ENCODE measurements around the gene PARN.
"Not testable (repeated sequence)": the region's sequence is repeated elsewhere in the genome, so short reads cannot be mapped to it uniquely, and the experiment has no call there.

PARN gene, protein sequence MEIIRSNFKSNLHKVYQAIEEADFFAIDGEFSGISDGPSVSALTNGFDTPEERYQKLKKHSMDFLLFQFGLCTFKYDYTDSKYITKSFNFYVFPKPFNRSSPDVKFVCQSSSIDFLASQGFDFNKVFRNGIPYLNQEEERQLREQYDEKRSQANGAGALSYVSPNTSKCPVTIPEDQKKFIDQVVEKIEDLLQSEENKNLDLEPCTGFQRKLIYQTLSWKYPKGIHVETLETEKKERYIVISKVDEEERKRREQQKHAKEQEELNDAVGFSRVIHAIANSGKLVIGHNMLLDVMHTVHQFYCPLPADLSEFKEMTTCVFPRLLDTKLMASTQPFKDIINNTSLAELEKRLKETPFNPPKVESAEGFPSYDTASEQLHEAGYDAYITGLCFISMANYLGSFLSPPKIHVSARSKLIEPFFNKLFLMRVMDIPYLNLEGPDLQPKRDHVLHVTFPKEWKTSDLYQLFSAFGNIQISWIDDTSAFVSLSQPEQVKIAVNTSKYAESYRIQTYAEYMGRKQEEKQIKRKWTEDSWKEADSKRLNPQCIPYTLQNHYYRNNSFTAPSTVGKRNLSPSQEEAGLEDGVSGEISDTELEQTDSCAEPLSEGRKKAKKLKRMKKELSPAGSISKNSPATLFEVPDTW

DNA sequence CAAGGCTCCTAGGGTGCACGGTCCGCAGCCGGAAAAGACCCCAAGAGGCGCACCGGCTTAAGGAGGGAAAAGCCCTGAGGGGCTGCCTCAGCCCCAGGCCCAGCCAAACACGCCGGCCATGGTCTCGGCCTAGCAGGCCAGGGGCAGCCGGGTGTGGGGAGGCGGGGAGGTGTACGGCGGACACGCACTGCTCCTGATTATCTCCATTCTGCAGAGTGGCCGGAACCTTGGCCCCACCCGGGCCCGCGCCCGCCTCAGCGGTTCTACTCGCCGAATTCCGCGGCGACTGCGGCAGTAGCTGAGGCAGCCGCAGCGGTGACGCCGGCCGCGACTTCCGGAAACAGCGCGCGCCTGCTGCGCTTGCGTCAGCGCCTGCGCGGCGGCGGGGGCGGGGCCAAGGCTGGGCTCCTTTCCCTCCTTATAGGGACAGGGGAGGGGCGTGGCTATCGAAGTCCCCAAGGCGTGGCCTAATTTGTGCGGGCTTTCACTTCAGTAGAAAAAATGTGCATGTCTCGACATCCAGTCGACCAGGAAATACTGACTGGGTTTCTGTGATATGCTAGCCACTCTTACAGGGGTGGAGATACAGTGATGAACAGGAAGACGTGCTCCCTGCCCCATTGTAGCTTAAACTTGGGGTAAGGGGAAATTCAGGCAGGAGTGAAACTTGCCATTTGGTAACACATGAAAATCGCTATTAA, at the start of gene PARN:
PARN (minus strand) TSS at position 342 of the 701 bp plus-strand sequence; CDS start at position 207, 135 bp downstream.
- peak; percentile 94 for DNase-seq

DNA sequence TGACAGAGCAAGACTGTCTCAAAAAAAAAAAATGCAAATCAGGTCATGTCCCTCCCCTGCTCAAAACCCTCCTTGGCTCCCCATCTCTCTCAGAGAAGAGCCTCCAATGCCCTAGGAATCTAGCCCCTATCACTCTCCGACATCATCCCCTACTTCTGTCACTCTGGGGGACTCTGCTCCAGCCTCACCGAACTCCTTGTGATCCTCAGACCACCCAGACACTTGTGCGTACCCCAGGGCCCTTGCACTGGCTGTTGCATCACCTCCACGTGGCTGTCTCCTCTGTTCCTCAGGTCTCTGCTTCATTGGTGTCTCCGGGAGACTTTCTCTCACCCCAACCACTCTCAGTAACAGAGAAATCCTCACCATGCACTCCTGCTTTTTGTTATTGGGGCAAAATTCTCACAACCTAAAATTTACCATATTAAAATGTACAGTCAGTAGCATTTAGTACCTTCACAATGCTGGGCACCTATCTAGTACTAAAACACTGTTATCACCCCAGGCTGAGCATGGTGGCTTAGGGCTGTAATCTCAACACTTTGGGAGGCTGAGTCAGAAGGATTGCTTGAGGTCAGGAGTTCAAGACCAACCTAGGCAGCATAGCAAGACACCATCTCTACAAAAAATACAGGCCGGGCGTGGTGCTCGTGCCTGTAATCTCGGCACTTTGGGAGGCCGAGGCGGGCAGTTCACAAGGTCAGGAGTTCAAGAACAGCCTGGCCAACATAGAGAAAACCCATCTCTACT, 48.9 kb upstream of the PARN start:
- DNase-seq: no peak

DNA sequence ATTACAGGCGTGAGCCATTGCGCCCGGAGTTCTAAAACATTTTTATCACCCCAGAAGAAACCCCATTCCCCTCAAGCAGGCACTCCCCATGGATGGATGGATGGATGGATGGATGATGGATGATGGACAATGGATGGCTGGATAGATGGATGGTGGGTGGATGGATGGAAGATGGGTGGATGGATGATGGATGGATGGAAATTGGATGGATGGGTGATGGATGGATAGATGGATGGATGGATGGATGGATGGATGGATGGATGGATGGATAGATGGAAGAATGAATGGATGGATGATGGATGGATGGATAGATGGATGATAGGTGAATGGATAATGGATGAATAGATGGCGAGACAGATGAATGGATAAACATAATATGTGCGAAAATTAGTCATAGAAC, 47.6 kb upstream of the PARN start:
- no peak for DNase-seq

DNA sequence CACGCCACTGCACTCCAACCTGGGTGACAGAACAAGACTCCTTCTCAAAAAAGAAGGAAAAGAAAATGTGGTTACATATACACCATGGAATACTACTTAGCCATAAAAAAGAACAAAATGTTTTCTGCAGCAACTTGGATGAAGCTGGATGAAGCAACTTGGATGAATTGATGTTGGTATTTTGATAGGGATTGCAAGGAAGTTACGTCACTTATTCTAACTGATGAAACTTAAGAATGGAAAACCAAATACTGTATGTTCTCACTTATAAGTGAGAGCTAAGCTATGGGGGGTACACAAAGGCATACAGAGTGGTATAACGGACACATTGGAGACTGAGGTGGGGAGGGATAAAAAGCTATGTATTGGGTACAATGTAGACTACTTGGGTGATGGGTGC, 46.6 kb upstream of the PARN start:
- no peak for DNase-seq

DNA sequence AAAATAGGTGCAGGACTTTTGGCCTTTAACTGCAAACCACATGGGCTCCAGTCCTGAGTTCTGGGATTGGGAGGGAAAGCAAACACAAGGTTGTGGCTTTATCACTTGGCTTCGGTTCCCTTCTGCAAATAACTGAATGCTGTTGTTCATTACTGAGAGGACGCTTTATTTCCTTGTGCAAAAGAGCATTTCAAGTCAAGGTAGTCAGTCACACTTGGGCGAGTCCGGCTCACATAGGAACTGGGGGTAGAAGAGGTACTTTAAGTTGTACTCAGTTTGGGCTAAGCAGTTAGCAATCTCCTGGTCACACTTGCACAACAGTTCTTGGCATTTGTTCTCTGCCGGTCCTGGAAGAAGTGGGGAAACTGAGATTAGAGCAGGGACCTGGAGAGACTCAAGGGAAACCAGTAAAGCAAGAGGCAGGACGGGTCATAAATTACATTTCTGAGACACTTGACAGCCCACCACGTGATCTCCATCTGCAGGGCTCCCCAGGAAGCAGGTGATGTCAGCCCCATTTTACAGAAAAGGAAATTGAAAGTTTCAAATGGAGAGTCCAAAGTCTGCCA, 42.4 kb upstream of the PARN start:
- DNase-seq: no peak

DNA sequence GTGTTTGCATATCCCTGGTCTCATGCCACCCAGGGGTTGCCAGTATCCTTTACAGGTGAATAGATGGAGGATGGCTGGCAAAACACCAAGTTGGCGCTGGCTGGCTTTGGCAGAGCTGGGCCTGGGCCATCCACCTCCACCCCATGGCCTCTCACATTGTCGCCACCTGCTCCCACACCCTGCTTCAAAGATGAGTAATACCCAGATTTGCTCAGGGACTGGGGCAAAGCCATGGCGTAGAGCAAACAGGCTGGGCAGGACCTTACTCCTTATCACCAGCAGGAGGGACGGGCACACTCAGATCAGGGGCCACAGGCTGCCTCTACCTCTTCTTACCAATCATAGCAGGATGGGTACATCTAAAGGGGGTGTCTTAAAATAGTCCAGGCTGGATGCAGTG, 39.7 kb upstream of the PARN start:
- DNase-seq: peak; percentile 22

DNA sequence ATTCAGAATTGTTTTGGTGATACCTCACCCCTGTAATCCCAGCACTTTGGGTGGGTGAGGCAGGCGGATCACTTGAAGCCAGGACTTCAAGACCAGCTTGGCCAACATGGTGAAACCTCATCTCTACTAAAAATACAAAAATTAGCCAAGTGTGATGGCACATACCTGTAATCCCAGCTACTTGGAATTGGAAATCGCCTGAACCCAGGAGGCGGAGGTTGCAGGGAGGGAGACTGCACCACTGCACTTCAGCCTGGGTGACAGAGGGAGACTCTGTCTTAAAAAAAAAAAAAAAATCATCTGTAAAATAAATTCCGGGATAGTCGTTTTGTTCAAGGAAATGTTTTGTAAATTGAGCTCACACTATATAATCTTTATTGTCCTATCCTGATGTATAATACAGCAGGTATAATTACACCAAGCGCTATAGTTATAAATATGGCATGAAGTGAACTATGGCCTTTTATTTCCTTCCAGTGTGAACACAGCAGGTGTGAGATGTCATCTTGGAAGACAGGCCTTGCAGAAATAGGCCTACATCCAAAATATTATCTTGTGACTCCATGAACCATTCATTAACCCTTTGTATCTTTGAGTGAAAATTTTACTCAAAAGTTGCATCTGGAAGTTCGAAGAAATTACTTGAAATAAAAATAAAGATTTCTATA, 38.6 kb upstream of the PARN start:
- no peak for DNase-seq

DNA sequence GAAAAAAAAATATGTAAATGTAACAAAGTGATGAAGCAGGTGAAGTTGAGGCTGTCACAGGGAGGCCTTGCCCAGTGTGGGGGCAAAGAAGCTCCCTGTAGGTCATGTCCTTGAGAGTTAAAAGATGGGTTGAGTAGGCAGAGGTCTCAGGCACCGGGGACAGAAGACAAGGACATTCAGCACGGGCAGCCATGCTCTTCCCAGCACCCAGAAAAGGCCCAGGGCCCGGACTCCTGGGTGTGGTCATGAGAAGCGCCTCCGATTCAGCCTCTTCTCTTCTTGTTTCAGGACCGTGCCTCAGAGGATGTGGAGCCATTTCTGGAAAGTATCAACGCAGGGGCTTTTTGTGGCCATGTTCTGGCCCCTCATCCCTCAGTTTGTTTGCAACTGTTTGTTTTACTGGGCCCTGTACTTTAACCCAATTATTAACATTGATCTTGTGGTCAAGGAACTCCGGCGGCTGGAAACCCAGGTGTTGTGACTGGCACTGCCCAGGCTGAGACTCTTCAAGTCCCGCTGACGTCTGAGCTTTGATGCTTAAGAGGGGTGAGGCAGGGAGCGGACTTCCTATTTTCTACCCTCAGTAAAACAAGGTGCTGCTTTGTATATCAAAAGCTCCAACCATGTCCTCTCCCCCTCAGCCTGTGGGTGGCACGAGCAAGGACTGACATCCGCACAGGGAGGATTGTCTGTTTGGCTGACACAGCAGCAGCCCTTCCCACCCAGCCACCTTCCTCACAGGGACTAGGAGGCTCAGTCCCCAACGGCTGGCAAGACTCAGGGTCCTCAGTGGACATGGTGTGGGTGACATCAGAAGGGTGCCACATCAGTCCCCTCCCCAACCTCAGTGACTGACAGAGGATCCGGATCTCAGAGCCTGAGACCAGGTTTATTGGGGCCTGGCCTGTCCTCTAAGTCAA, 37.5 kb upstream of the PARN start:
- no peak for DNase-seq

DNA sequence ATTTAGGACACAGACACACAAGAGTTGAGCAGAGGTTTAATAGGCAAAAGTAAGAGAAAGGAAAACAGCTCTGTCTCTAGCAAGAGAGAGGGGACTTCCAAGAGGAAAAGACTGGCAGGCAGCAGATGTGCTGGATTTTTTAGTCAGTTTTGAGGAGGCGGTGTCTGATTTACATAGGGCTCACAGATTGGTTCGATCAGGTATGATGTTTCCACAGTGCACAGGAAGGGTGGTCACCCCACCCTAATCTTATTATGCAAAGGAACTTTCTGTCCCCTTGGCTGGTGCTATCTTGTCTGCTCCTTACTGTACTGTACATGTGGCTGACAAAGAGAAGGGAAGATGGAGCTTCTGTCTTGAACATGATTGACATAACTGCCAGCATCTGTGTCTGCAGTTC, 28.0 kb upstream of the PARN start:
- DNase-seq: peak; percentile 33

DNA sequence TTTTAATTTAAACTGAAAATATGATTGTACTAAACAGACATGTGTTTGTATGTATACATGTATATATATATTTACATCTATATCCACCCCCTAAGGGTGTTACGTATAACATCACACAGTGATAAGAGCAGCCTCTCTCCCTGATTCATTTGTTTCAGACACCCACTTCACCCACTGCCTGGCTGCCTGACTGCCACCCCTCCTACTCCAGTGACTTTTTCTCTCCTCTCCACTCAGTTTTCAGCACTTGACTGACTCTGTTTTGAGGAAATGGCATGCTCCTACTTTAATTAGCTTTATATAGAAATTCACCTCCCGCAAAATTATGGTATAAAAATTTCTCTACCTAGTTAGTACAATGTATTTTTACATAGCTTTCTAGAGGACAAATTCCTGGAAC, 22.7 kb upstream of the PARN start:
- no peak for DNase-seq

DNA sequence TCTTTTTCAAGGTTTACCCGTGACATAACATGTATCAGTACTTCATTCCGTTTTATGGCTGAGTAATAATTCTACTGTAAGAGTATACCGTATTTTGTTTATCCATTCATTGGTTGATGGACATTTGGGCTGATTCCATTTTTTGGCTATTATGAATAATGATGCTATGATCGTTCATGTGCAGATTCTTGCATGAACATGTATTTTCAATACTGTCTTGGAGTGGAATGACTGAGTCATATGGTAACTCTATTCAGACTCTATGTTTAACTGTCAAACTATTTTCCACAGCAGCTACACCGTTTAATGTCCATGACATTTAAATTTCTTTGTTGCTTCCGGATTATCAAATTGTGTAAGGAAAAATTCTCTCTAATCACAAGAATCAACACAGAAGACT, 20.6 kb upstream of the PARN start:
- no peak for DNase-seq

DNA sequence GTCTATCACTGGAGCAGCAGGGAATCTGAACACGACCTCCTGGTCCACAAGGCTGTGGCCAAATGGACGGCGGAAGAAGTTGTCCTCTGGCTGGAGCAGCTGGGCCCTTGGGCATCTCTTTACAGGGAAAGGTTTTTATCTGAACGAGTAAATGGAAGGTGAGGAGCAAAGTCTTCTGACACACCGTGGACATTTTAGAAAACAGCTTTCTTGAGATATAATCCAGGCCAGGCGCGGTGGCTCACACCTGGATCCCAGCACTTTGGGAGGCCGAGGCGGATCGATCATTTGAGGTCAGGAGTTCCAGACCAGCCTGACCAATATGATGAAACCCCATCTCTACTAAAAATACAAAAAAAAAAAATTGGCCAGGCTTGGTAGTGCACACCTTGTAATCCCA, 19.8 kb upstream of the PARN start:
- DNase-seq: no peak

DNA sequence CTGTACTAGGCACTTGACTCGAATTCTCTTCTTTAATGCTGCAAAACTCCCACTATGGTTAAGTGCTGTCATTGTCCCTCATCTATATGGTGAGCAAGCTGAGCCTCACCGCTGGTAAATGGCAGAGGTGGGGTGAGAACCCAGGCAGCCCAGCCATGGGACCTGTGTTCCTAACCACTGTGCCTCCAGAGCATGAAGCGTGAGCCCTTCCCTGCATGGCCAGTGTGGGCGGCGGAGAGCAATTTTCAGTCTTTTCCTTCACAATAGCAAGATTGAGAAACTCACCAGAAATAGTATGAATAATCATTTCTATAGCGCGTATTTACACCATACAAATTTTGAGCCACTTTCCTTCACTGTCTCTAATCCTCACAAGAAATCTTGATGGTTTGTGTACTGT, 11.9 kb upstream of the PARN start:
- DNase-seq: no peak

DNA sequence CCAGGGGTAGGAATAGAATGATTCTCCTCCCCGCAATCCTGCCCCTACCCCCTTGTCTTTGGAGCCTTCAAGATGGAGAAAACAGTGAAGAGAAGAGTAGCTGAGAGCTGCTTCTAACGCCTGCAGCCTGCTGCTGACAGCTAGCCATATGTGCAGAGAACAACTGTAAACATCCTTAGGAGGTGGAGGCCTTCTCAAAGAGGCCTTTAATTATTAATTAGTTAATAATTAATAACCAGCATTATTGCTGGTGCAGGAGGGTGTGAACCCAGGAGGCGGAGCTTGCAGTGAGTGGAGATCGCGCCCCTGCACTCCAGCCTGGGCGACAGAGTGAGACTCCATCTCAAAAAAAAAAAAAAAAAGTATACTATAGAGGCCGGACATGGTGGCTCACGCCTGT, 11.1 kb upstream of the PARN start:
- no peak for DNase-seq

DNA sequence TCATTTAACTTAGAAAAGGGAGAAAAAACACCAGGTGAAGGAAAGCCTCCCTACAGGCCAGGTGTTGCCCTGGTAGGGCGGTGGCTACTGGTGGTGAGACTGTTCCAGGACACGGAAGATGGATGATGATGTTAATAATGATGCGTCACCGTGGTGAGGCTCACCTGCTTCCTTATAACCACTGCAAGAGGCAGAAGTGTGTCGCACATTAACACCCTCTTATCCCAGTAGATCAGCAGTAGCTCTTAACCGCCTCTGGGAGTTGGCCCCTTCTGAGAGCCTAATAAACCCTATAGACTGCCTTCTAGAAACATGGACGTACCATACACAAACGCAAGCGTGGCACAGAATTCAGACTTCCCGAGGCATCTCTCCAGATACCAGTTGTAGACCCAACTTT, 10.5 kb upstream of the PARN start:
- no peak for DNase-seq

DNA sequence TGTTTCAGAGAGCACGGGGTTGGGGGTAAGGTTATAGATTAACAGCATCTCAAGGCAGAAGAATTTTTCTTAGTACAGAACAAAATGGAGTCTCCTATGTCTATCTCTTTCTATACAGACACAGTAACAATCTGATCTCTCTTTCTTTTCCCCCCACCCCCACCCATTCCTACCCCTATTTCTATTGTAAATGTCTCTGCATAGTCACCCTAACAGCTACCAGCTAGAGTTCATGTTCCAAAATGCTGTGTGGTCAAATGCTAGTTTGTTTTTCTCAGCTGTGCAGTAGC, 6.8 kb upstream of the PARN start:
- not testable (repeated sequence) for DNase-seq

DNA sequence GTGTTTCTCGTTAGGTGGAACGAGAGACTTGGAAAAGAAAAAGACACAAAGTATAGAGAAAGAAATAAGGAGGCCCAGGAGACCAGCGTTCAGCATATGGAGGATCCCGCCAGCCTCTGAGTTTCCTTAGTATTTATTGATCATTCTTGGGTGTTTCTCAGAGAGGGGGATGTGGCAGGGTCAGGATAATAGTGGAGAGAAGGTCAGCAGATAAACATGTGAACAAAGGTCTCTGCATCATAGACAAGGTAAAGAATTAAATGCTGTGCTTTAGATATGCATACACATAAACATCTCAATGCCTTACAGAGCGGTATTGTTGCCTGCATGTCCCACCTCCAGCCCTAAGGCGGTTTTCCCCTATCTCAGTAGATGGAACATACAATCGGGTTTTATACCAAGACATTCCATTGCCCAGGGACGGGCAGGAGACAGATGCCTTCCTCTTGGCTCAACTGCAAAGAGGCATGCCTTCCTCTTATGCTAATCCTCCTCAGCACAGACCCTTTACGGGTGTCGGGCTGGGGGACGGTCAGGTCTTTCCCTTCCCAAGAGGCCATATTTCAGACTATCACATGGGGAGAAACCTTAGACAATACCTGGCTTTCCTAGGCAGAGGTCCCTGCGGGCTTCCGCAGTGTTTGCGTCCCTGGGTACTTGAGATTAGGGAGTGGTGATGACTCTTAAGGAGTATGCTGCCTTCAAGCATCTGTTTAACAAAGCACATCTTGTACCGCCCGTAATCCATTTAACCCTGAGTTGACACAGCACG, 6.3 kb upstream of the PARN start:
- not testable (repeated sequence) for DNase-seq

DNA sequence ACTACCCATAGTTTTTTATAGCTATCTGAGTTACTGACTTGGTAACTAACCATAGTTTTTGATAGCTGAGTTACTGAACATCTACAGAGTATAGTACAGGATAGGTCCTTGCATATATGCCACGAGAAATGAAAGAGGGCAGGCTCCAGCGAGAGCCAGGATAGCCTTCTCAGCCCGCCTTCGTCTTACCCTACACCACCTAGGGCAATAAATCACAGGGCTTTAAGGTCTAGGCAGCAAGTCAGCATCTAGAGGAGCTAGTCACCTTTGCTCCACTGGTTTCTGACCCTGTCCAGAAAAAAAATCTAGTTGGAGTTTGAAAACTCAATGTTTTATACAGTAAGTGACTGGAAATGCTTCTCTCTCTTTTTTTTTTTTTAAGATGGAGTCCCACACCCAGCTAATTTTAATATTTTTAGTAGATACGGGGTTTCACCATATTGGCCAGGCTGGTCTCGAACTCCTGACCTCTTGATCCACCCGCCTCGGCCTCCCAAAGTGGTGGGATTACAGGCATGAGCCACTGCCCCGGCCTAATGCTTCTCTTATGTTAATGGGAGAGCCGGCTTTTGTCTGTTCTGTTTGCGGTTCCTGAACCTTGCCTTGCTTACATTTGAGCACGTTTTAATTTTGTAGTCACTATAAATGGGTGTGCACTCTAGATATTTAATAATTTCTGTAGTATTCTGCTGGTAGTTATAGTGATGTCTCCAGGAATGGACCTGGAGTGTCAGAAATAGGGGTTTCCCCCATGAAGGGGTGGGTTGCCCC, 5.5 kb upstream of the PARN start:
- no peak for DNase-seq

DNA sequence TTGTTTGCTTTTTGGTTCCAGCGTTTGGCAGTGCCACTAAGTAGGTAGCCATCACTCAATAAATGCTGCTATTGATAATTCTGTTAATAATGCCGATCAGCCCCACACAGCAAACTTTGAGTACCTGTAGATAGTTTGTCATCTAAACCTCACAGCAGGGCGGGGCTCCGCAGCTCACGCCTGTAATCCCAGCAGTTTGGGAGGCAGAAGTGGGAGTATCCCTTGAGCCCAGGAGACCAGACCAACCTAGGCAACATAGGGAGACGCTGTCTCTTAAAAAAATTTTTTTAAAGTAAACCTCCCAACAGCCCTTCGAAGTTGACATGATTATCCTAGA, 4.3 kb upstream of the PARN start:
- DNase-seq: no peak

Measured in NCI-H226 (cell line).